ENCODE data around the gene BIRC2.

The BIRC2 gene

GRCh38 chr11:102375720-102376399, 28.8 kb downstream of the BIRC2 start:
- no peak for DNase-seq

- DNase-seq = no peak
Observed at GRCh38 chr11:102377891-102378290, 30.9 kb downstream of the BIRC2 start.

- no peak for DNase-seq
Observed at GRCh38 chr11:102378818-102379217, 31.8 kb downstream of the BIRC2 start.

- DNase-seq = no peak
Observed at GRCh38 chr11:102382384-102382783, 35.4 kb downstream of the BIRC2 start.

- no peak for DNase-seq
Observed at GRCh38 chr11:102383839-102384238, 36.8 kb downstream of the BIRC2 start.

GRCh38 chr11:102384419-102385079, 37.5 kb downstream of the BIRC2 start:
- no peak for DNase-seq

GRCh38 chr11:102385085-102386007, 38.3 kb downstream of the BIRC2 start:
- DNase-seq = no peak

GRCh38 chr11:102386136-102386734, 39.2 kb downstream of the BIRC2 start:
- no peak for DNase-seq

GRCh38 chr11:102387043-102387781, 40.2 kb downstream of the BIRC2 start:
- no peak for DNase-seq

- DNase-seq = no peak
Observed at GRCh38 chr11:102389253-102389652, 42.2 kb downstream of the BIRC2 start.

GRCh38 chr11:102390667-102391465, 43.9 kb downstream of the BIRC2 start:
- DNase-seq = peak; percentile 58

GRCh38 chr11:102391549-102392237, 44.7 kb downstream of the BIRC2 start:
- DNase-seq = no peak

GRCh38 chr11:102393272-102393730, 46.3 kb downstream of the BIRC2 start:
- DNase-seq = no peak

- no peak for DNase-seq
Observed at GRCh38 chr11:102395720-102396393, 48.8 kb downstream of the BIRC2 start.

- DNase-seq = no peak
Observed at GRCh38 chr11:102396708-102397563, 49.9 kb downstream of the BIRC2 start.

GRCh38 chr11:102398297-102398696, 51.3 kb downstream of the BIRC2 start:
- DNase-seq = no peak

- no peak for DNase-seq
Observed at GRCh38 chr11:102399189-102399588, 52.2 kb downstream of the BIRC2 start.

GRCh38 chr11:102400603-102401002, 53.6 kb downstream of the BIRC2 start:
- no peak for DNase-seq

GRCh38 chr11:102401905-102402304, 54.9 kb downstream of the BIRC2 start:
- DNase-seq = no peak
